Activated CD8-positive, alpha-beta memory T cell treated with anti-CD3 and anti-CD28 coated beads, Interleukin-2, amount 10 ng/mL, durations not matched to agents 7 days and 5 days (primary cell): Measurements from ENCODE around the gene TXNIP. TPM values are rescaled to one million over a fixed set of nuclear protein-coding genes. Genes with fewer than 3 reads are reported as not detected.

Experiments
- ATAC-seq: fragments of 150-1000 bp; cut with Tn5 transposase; one replicate; pipeline ENCODE4 v1.10.0; 2021; ENCODE audit warnings: moderate library complexity
- CTCF ChIA-PET: fragments of 350-600 bp; sonication (Branson Sonifier 250); formaldehyde crosslinking; loops from one replicate; lab custom pipeline; 2021; ENCODE audit warnings: antibody characterized with exemption; lab: Charles Lee
- DNase-seq: peaks from one replicate; pipeline ENCODE4 v3.0.0-alpha.2; 2020
- H3K27ac Mint-ChIP-seq: one replicate; pipeline ENCODE4 v1.8.0; 2021; ENCODE audit warnings: mild to moderate bottlenecking, mixed read lengths
- H3K27me3 Mint-ChIP-seq: one replicate; pipeline ENCODE4 v1.8.0; 2021; ENCODE audit warnings: mixed read lengths
- H3K36me3 Mint-ChIP-seq: one replicate; pipeline ENCODE4 v1.8.0; 2021; ENCODE audit warnings: mild to moderate bottlenecking, mixed read lengths
- H3K4me1 Mint-ChIP-seq: one replicate; pipeline ENCODE4 v1.8.0; 2021; ENCODE audit warnings: mixed read lengths
- H3K4me3 Mint-ChIP-seq: one replicate; pipeline ENCODE4 v1.8.0; 2021; ENCODE audit warnings: mild to moderate bottlenecking, moderate library complexity, mixed read lengths
- H3K9me3 Mint-ChIP-seq: one replicate; pipeline ENCODE4 v1.8.0; 2022; ENCODE audit warnings: low read depth, mixed read lengths
- total RNA-seq, 2 experiments: library from RNA; stranded (reverse); gene quantifications; one replicate each; pipeline ENCODE4 v1.2.3, GENCODE V29; 2021

Gene TXNIP
- total RNA-seq, 2 experiments from 2014 or later, result 127 to 207 TPM

- H3K27me3 Mint-ChIP-seq, result no peaks in the 10 kb centered on the region
Observed at GRCh38 chr1:145956361-145956760, 40.0 kb downstream of the TXNIP start.

GRCh38 chr1:145955436-145955835 lies 40.9 kb downstream of the TXNIP start:
- Mint-ChIP-seq H3K36me3 (peaks cover 20% of the 10 kb centered on the region), H3K27me3 (no peaks in the 10 kb centered on the region), H3K9me3 (no peaks in the 10 kb centered on the region), H3K4me3 (no peak overlapping the region), H3K27ac (no peak overlapping the region), H3K4me1 (peaks cover 69% of the 10 kb centered on the region)
- ATAC-seq, result no peak
- CTCF ChIA-PET, result interaction anchor here (1.5 to 1.9 kb wide), 3 partner anchors 21 to 110 kb away, joined by 3 to 6 read pairs (median 4); partner anchors contain the start of gene NUDT17
- no peak for DNase-seq

More at GRCh38 chr1:145956361-145956760, 40.0 kb downstream of the TXNIP start:
- CTCF ChIA-PET, result interaction anchor here (0.8 to 4.1 kb wide), 7 partner anchors 22 to 111 kb away, joined by 3 to 30 read pairs (median 5); partner anchors contain the start of genes NUDT17 and RBM8A
- Mint-ChIP-seq H3K36me3 (peaks cover 18% of the 10 kb centered on the region), H3K9me3 (no peaks in the 10 kb centered on the region), H3K27ac (peak overlapping the region; percentile 86), H3K4me3 (peak overlapping the region; percentile 91), H3K4me1 (peaks cover 68% of the 10 kb centered on the region)
- ATAC-seq (no peak), DNase-seq (no peak)

GRCh38 chr1:145953861-145954260 lies 42.5 kb downstream of the TXNIP start:
- ATAC-seq (no peak), DNase-seq (no peak)
- CTCF ChIA-PET, result interaction anchor here (1.0 kb wide), 1 partner anchor 11 kb away, joined by 3 read pairs; no protein-coding TSS in a partner anchor
- Mint-ChIP-seq H3K27ac (no peak overlapping the region), H3K4me3 (no peak overlapping the region), H3K36me3 (peaks cover 22% of the 10 kb centered on the region), H3K27me3 (no peaks in the 10 kb centered on the region), H3K4me1 (peaks cover 65% of the 10 kb centered on the region), H3K9me3 (no peaks in the 10 kb centered on the region)

- Mint-ChIP-seq H3K27ac (no peak overlapping the region), H3K4me3 (no peak overlapping the region), H3K4me1 (peaks cover 55% of the 10 kb centered on the region), H3K36me3 (peaks cover 26% of the 10 kb centered on the region), H3K27me3 (no peaks in the 10 kb centered on the region), H3K9me3 (no peaks in the 10 kb centered on the region)
- no peak for ATAC-seq
- no peak for DNase-seq
- CTCF ChIA-PET, result no interaction called here
Observed at GRCh38 chr1:145952903-145953302, 43.5 kb downstream of the TXNIP start.

- CTCF ChIA-PET, result interaction anchor here (1.0 to 1.1 kb wide), 2 partner anchors 12 to 41 kb away, joined by 3 to 4 read pairs; no protein-coding TSS in a partner anchor
- Mint-ChIP-seq H3K36me3 (peaks cover 28% of the 10 kb centered on the region), H3K9me3 (no peaks in the 10 kb centered on the region), H3K4me1 (peaks cover 52% of the 10 kb centered on the region), H3K27ac (no peak overlapping the region), H3K27me3 (no peaks in the 10 kb centered on the region), H3K4me3 (no peak overlapping the region)
- DNase-seq (no peak), ATAC-seq (no peak)
Observed at GRCh38 chr1:145951526-145951925, 44.9 kb downstream of the TXNIP start.

- CTCF ChIA-PET, result interaction anchor here (0.9 kb wide), 1 partner anchor 9 kb away, joined by 5 read pairs; no protein-coding TSS in a partner anchor
Observed at GRCh38 chr1:145949219-145949618, 47.2 kb downstream of the TXNIP start.

GRCh38 chr1:145947551-145947950 lies 48.8 kb downstream of the TXNIP start:
- H3K4me3 Mint-ChIP-seq, result no peak overlapping the region
- ATAC-seq, result no peak
- H3K9me3 Mint-ChIP-seq, result no peaks in the 10 kb centered on the region
- H3K27me3 Mint-ChIP-seq, result no peaks in the 10 kb centered on the region
- CTCF ChIA-PET, result no interaction called here
- no peak overlapping the region for H3K27ac Mint-ChIP-seq
- peaks cover 24% of the 10 kb centered on the region for H3K36me3 Mint-ChIP-seq
- no peak for DNase-seq
- peaks cover 23% of the 10 kb centered on the region for H3K4me1 Mint-ChIP-seq

More at GRCh38 chr1:145949219-145949618, 47.2 kb downstream of the TXNIP start:
- Mint-ChIP-seq H3K27me3 (no peaks in the 10 kb centered on the region), H3K9me3 (no peaks in the 10 kb centered on the region), H3K27ac (no peak overlapping the region), H3K4me1 (peaks cover 30% of the 10 kb centered on the region), H3K36me3 (peaks cover 29% of the 10 kb centered on the region), H3K4me3 (no peak overlapping the region)
- no peak for ATAC-seq
- no peak for DNase-seq

GRCh38 chr1:145946477-145946986 lies 49.8 kb downstream of the TXNIP start:
- no peaks in the 10 kb centered on the region for H3K27me3 Mint-ChIP-seq
- DNase-seq, result no peak
- no peak overlapping the region for H3K4me3 Mint-ChIP-seq
- H3K27ac Mint-ChIP-seq, result no peak overlapping the region
- peaks cover 15% of the 10 kb centered on the region for H3K4me1 Mint-ChIP-seq
- H3K9me3 Mint-ChIP-seq, result no peaks in the 10 kb centered on the region
- CTCF ChIA-PET, result no interaction called here
- ATAC-seq, result no peak
- peaks cover 17% of the 10 kb centered on the region for H3K36me3 Mint-ChIP-seq

- peaks cover 16% of the 10 kb centered on the region for H3K36me3 Mint-ChIP-seq
- no peak overlapping the region for H3K27ac Mint-ChIP-seq
- peaks cover 2% of the 10 kb centered on the region for H3K4me1 Mint-ChIP-seq
- CTCF ChIA-PET, result interaction anchor here (0.9 kb wide), 1 partner anchor 24 kb away, joined by 3 read pairs; no protein-coding TSS in a partner anchor
- no peak overlapping the region for H3K4me3 Mint-ChIP-seq
- no peak for ATAC-seq
- H3K27me3 Mint-ChIP-seq, result no peaks in the 10 kb centered on the region
- H3K9me3 Mint-ChIP-seq, result no peaks in the 10 kb centered on the region
- DNase-seq, result no peak
Observed at GRCh38 chr1:145944532-145944931, 51.8 kb downstream of the TXNIP start.

GRCh38 chr1:145942871-145943270 lies 53.5 kb downstream of the TXNIP start:
- DNase-seq (no peak), ATAC-seq (no peak)
- CTCF ChIA-PET, result interaction anchor here (1.0 to 1.6 kb wide), 4 partner anchors 11 to 84 kb away, joined by 3 to 4 read pairs (median 3); partner anchors contain the start of gene PIAS3
- Mint-ChIP-seq H3K27ac (no peak overlapping the region), H3K36me3 (peaks cover 12% of the 10 kb centered on the region), H3K4me3 (no peak overlapping the region), H3K27me3 (no peaks in the 10 kb centered on the region), H3K9me3 (no peaks in the 10 kb centered on the region), H3K4me1 (no peaks in the 10 kb centered on the region)

Other genes with a start within 250 kb of the TXNIP start
- 10 to 100 TPM; 14.6 to 18.0 TPM for gene RNF115, start 172.5 kb downstream of the TXNIP start, total RNA-seq
- gene POLR3C, start 172.4 kb downstream of the TXNIP start, total RNA-seq, result 10 to 100 TPM; 31.1 to 37.0 TPM
- gene NUDT17, start 150.9 kb downstream of the TXNIP start, total RNA-seq, result 1 to 10 TPM; 2.8 to 4.1 TPM
- gene PIAS3, start 137.5 kb downstream of the TXNIP start, total RNA-seq, result 10 to 100 TPM; 20.3 to 23.6 TPM
- gene ANKRD35, start 110.7 kb downstream of the TXNIP start, total RNA-seq, result 1 to 10 TPM; 1.1 to 1.4 TPM
- gene ITGA10, start 86.5 kb downstream of the TXNIP start, total RNA-seq, result 1 to 10 TPM; 1.8 to 2.1 TPM
- gene PEX11B, start 77.9 kb downstream of the TXNIP start, total RNA-seq, result 10 to 100 TPM; 27.3 to 36.2 TPM
- gene RBM8A, start 69.1 kb downstream of the TXNIP start, total RNA-seq, result 100 to 1,000 TPM; 189 to 249 TPM
- 10 to 100 TPM; 35.0 to 36.2 TPM for gene LIX1L, start 38.6 kb downstream of the TXNIP start, total RNA-seq
- 1 to 10 TPM; 3.8 to 4.6 TPM for gene ANKRD34A, start 32.0 kb downstream of the TXNIP start, total RNA-seq
- 10 to 100 TPM; 23.5 to 29.1 TPM for gene POLR3GL, start 31.9 kb downstream of the TXNIP start, total RNA-seq
- not detected for gene HJV, start 25.2 kb upstream of the TXNIP start, total RNA-seq
- 1 to 10 TPM; 2.0 TPM for gene NBPF10, start 148.2 kb upstream of the TXNIP start, total RNA-seq
- gene NOTCH2NLA, start 232.4 kb upstream of the TXNIP start, total RNA-seq, result 10 to 100 TPM; 28.8 to 38.9 TPM